ENCODE data around the gene CSTF1. TPM values are rescaled to one million over a fixed set of nuclear protein-coding genes. Genes with fewer than 3 reads are reported as not detected.
"Not testable (repeated sequence)": the region's sequence is repeated elsewhere in the genome, so short reads cannot be mapped to it uniquely, and the experiment has no call there.

Gene CSTF1
- total and polyA plus RNA-seq, 12 donors = 5.1 to 53.1 (median 32.8) TPM

- Histone ChIP-seq H3K4me1 (replicated peaks in 1 of 2) (peaks cover under 1 to 5% of the 10 kb centered on the region in 2 donors), H3K4me3 (no peak overlapping the region), H3K9me3 (replicated peaks in 1 of 3) (no peaks in the 10 kb centered on the region), H3K36me3 (replicated peaks in 1 of 2) (no peaks in the 10 kb centered on the region), H3K27me3 (no peaks in the 10 kb centered on the region), H3K27ac (no peak overlapping the region)
- TF ChIP-seq POLR2A (IDR thresholded peaks at IDR 0.05) (no peak), CTCF (IDR thresholded peaks at IDR 0.05) (no peak)
- WGBS, 4 donors = 89 to 95% (median 91%) methylated on average over 6 of the region's 6 CpGs
- intact Hi-C loops (cut with DNase I) = no loop called here
- no peak for DNase-seq
These were observed 6.2 kb upstream of the CSTF1 start for GRCh38 chr20:56386219-56386618.

GRCh38 chr20:56388882-56389281, 3.6 kb upstream of the CSTF1 start:
- Histone ChIP-seq H3K27me3 (no peaks in the 10 kb centered on the region), H3K4me3 (no peak overlapping the region), H3K9me3 (replicated peaks in 1 of 3) (no peaks in the 10 kb centered on the region), H3K36me3 (replicated peaks in 1 of 2) (no peaks in the 10 kb centered on the region), H3K27ac (no peak overlapping the region), H3K4me1 (replicated peaks in 1 of 2) (peaks cover 11 to 18% of the 10 kb centered on the region in 2 donors)
- intact Hi-C loops (cut with DNase I) = no loop called here
- 95 to 97% (median 97%) methylated on average over 4 of the region's 4 CpGs for WGBS, 4 donors
- TF ChIP-seq CTCF (IDR thresholded peaks at IDR 0.05) = no peak
- no peak for TF ChIP-seq POLR2A (IDR thresholded peaks at IDR 0.05)
- DNase-seq = no peak

- no peak for DNase-seq
- Histone ChIP-seq H3K4me1 (replicated peaks in 1 of 2) (peaks cover 11 to 27% of the 10 kb centered on the region in 2 donors), H3K4me3 (no peak overlapping the region), H3K27ac (no peak overlapping the region), H3K27me3 (no peaks in the 10 kb centered on the region), H3K9me3 (replicated peaks in 1 of 3) (no peaks in the 10 kb centered on the region), H3K36me3 (replicated peaks in 1 of 2) (no peaks in the 10 kb centered on the region)
- intact Hi-C loops (cut with DNase I) = loop anchor here (5.0 to 10.0 kb wide), 2 partner anchors 75 to 77 kb away; partner anchors contain the start of gene RTF2 (in 2 of the 2)
- WGBS, 4 donors = 93 to 98% (median 95%) methylated on average over 4 of the region's 4 CpGs
- no peak for TF ChIP-seq CTCF (IDR thresholded peaks at IDR 0.05)
- TF ChIP-seq POLR2A (IDR thresholded peaks at IDR 0.05) = no peak
These were observed 2.6 kb upstream of the CSTF1 start for GRCh38 chr20:56389807-56390206.

- not testable (repeated sequence) for DNase-seq; H3K27ac ChIP-seq; H3K9me3 ChIP-seq (replicated peaks in 1 of 3); H3K36me3 ChIP-seq (replicated peaks in 1 of 2); H3K27me3 ChIP-seq; H3K4me3 ChIP-seq
- intact Hi-C loops (cut with DNase I) = loop anchor here (5.0 to 10.0 kb wide), 2 partner anchors 74 to 77 kb away; partner anchors contain the start of gene RTF2 (in 2 of the 2)
- H3K4me1 ChIP-seq (replicated peaks in 1 of 2) = peaks cover 11 to 29% of the 10 kb centered on the region in 2 donors
- 92 to 98% (median 97%) methylated on average over 9 of the region's 9 CpGs for WGBS, 4 donors
These were observed 2.0 kb upstream of the CSTF1 start for GRCh38 chr20:56390396-56390795.

- peak overlapping the region in 1 of 4 donors; percentile 65 for H3K4me3 ChIP-seq
- H3K36me3 ChIP-seq (replicated peaks in 1 of 2) = peaks cover 0 to 9% of the 10 kb centered on the region in 2 donors
- TF ChIP-seq CTCF (IDR thresholded peaks at IDR 0.05) (no peak), POLR2A (IDR thresholded peaks at IDR 0.05) (no peak)
- H3K27ac ChIP-seq = no peak overlapping the region
- 22 to 32% (median 28%) methylated on average over 10 of the region's 10 CpGs for WGBS, 4 donors
- no peaks in the 10 kb centered on the region for H3K9me3 ChIP-seq (replicated peaks in 1 of 3)
- H3K4me1 ChIP-seq (replicated peaks in 1 of 2) = peaks cover 11 to 29% of the 10 kb centered on the region in 2 donors
- no peaks in the 10 kb centered on the region for H3K27me3 ChIP-seq
- DNase-seq = no peak
- intact Hi-C loops (cut with DNase I) = loop anchor here (5.0 to 10.0 kb wide), 2 partner anchors 74 to 76 kb away; partner anchors contain the start of gene RTF2 (in 2 of the 2)
These were observed 1.4 kb upstream of the CSTF1 start for GRCh38 chr20:56391037-56391436.

Measured in adrenal gland (tissue), 12 donors.